GM12801 (cell line): ENCODE measurements around the gene TTC7B.

ENCODE experiments used
- CTCF ChIP-seq: IDR thresholded peaks from one replicate; pipeline ENCODE4 v1.5.1; 2011; ENCODE audit warnings: control low read depth; ENCODE audit not compliant: insufficient read length; ENCODE audit errors: extremely low read depth

The TTC7B gene

GRCh38 chr14:90781876-90782275 is 34.4 kb downstream of the TTC7B start:
- no peak for TF ChIP-seq CTCF

GRCh38 chr14:90781344-90781761 is 34.9 kb downstream of the TTC7B start:
- no peak for TF ChIP-seq CTCF

- TF ChIP-seq CTCF = no peak
Measured at GRCh38 chr14:90780519-90780918, 35.7 kb downstream of the TTC7B start.

- no peak for TF ChIP-seq CTCF
Measured at GRCh38 chr14:90778571-90779255, 37.5 kb downstream of the TTC7B start.

GRCh38 chr14:90777830-90778485 is 38.3 kb downstream of the TTC7B start:
- no peak for TF ChIP-seq CTCF

GRCh38 chr14:90777358-90777757 is 38.9 kb downstream of the TTC7B start:
- no peak for TF ChIP-seq CTCF

GRCh38 chr14:90775441-90775840 is 40.8 kb downstream of the TTC7B start:
- TF ChIP-seq CTCF = no peak
